Kidney (tissue), 14 donors: ENCODE data around the gene PITPNC1. TPM values are rescaled to one million over a fixed set of nuclear protein-coding genes. Genes with fewer than 3 reads are reported as not detected.
A peak's percentile ranks its signal among the peaks of the same experiment; 100 is the strongest.

Experiments used
- DNase-seq, 5 donors: peaks; one replicate each; pipeline ENCODE4 v3.0.0-alpha.2; 2013 to 2020
- FAIRE-seq: peaks from 2 replicates; lab custom pipeline; 2012; peaks lifted over from hg19 to GRCh38; lab: Jason Lieb, UNC
- H3K27ac ChIP-seq, 2 donors: one replicate each; pipeline ENCODE4 v1.7.0; 2013; ENCODE audit warnings: low read depth in 2 of 2, low read length in 2 of 2, inconsistent platforms in 1 of 2
- H3K27me3 ChIP-seq: one replicate; pipeline ENCODE4 v1.7.1; 2013; ENCODE audit warnings: low read length, inconsistent platforms; ENCODE audit not compliant: control insufficient read depth, insufficient read depth
- H3K36me3 ChIP-seq, 3 donors: one replicate each; pipeline versions ENCODE4 v1.7.0 to v1.7.1; 2013; ENCODE audit warnings: low read length in 3 of 3, control low read depth in 1 of 3, inconsistent platforms in 1 of 3; ENCODE audit not compliant: insufficient read depth in 3 of 3, control insufficient read depth in 2 of 3
- H3K4me1 ChIP-seq, 3 donors: one replicate each; pipeline versions ENCODE4 v1.7.0 to v1.7.1; 2013; ENCODE audit warnings: low read length in 3 of 3, inconsistent platforms in 1 of 3, low read depth in 1 of 3; ENCODE audit not compliant: control insufficient read depth in 2 of 3, insufficient read depth in 2 of 3
- H3K4me3 ChIP-seq, 3 donors: one replicate each; pipeline versions ENCODE4 v1.7.0 to v1.8.1; 2013; ENCODE audit warnings: low read length in 3 of 3, control low read depth in 1 of 3, inconsistent platforms in 1 of 3
- H3K9ac ChIP-seq, 3 donors: one replicate each; pipeline versions ENCODE4 v1.7.0 to v1.7.1; 2013; ENCODE audit warnings: low read length in 3 of 3, control low read depth in 1 of 3, inconsistent platforms in 1 of 3
- H3K9me3 ChIP-seq, 3 donors: one replicate each; pipeline versions ENCODE4 v1.7.0 to v1.7.1; 2013; ENCODE audit warnings: low read length in 3 of 3, control low read depth in 1 of 3, inconsistent platforms in 1 of 3; ENCODE audit not compliant: control insufficient read depth in 2 of 3, insufficient read depth in 1 of 3
- intact Hi-C: fragments of 100-400 bp; cut with DNase I; formaldehyde crosslinking; loops from one replicate; pipeline ENCODE4 v1.11.1; 2022
- polyA plus RNA-seq: library from polyadenylated mRNA; stranded (reverse); fragments of 350-450 nt; fragmentation: Illumina TruSeq; extraction: RNeasy Lipid Tissue Mini Kit (QIAGEN cat#74804); gene quantifications from one replicate; pipeline ENCODE4 v1.2.3, GENCODE V29; 2014; ENCODE audit warnings: low read depth, low replicate concordance; ENCODE audit not compliant: insufficient read depth
- total RNA-seq: library from RNA; stranded (reverse); fragmentation: NEBNext Ultra II Directional; extraction: Animal tissue kit (Norgen Biotek cat#: 25700); gene quantifications from one replicate; pipeline ENCODE4 v1.2.1, GENCODE V29; 2021
- TF ChIP-seq, protein P1 (sequence below): IDR thresholded peaks from 3 replicates; pipeline ENCODE4 v1.5.1; 2012; ENCODE audit warnings: mild to moderate bottlenecking, moderate library complexity, borderline replicate concordance; ENCODE audit not compliant: insufficient read depth; ENCODE audit errors: extremely low read depth
- donor health status: control.
- donor health status: control.
- donor health status: control.
- donor health status: control.
- donor health status: control.
- donor health status: DM: yes; HTN: yes; CAD: no.
- donor health status: Normal renal cell carcinoma (clear cell type).

PITPNC1 gene
- total and polyA plus RNA-seq, 2 donors from 2014 or later = 14.2 to 41.3 TPM

DNA sequence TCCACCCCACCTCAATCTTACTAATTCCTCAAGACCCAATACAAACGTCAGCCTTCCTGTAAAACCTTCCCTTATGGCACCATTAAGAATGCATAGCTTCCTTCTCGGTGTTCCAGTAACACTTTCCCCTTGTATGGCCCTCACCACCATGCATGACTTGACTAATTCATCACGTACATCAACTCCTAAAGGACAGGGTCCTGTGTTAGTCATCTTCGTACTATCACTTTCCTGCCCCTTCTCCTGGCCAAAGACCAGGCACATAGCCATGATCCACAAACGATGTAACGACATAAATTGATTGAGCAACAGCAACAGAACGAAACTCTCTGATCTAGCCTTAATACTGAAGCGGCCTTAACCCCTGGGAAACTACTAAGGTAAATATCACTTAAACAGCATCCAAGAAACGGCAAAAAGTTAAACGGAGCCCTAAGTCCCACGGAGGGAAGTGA, 11.3 kb upstream of the PITPNC1 start:
- peak overlapping the region; percentile 93 for H3K27ac ChIP-seq
- no peaks in the 10 kb centered on the region for H3K9me3 ChIP-seq
- peak overlapping the region; percentile 52 to 97 (median 86) for H3K9ac ChIP-seq
- peak in 2 of 5 donors; percentile 23 to 35 for DNase-seq
- TF ChIP-seq, protein P1, sequence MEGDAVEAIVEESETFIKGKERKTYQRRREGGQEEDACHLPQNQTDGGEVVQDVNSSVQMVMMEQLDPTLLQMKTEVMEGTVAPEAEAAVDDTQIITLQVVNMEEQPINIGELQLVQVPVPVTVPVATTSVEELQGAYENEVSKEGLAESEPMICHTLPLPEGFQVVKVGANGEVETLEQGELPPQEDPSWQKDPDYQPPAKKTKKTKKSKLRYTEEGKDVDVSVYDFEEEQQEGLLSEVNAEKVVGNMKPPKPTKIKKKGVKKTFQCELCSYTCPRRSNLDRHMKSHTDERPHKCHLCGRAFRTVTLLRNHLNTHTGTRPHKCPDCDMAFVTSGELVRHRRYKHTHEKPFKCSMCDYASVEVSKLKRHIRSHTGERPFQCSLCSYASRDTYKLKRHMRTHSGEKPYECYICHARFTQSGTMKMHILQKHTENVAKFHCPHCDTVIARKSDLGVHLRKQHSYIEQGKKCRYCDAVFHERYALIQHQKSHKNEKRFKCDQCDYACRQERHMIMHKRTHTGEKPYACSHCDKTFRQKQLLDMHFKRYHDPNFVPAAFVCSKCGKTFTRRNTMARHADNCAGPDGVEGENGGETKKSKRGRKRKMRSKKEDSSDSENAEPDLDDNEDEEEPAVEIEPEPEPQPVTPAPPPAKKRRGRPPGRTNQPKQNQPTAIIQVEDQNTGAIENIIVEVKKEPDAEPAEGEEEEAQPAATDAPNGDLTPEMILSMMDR = no peak
- peaks cover 4 to 7% (median 4%) of the 10 kb centered on the region in 3 donors for H3K4me1 ChIP-seq
- H3K36me3 ChIP-seq = peaks cover 0 to 2% (median 0%) of the 10 kb centered on the region in 3 donors
- H3K4me3 ChIP-seq = peak overlapping the region; percentile 76 to 92 (median 88)
- H3K27me3 ChIP-seq = no peaks in the 10 kb centered on the region
- intact Hi-C loops = no loop called here
- FAIRE-seq = no peak

DNA sequence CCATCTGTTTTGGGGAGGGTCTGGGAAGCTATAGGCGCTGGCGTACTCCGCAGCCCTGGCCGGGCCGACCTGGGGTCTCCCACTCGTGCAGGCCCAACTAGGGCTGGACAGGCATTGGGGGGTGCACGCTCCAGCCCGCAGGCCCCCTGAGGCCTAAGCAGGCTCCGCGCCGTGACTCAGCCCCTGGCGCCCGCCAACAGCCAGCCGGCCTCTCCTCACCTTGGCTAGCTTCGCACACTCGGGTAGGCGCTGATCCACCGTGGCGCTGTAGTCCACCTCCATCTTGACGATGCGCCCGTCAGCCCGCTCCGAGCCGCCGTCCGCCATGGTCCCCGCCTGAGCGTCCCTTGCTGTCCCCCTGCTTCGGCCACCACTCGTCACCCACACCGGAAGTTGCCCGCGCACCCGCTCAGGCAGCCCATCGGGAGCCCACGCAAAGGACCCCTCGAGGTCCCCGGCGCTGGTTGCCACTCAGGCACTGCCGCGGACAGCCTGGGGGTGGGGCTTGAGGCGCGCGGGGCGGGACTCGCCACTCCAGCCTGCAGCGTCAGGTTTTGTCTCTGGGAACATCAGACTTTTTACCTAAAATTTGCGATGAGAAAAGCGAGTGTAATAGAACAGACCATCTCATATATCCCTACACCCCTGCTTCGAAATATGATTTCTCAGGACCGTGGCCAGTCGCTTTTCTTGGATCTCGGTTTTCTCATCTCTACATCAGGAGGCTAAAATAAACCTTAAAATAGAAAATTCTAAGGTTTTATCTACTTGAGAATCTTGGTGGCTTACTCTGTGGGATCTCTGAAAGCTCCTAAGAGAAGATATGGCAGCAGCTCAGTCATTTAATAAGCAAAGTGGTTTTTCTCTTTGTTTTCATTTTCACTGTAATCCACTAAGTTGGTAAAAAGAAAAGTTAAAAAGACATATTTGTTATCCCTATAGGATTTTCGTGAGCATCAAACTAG, 10.6 kb upstream of the PITPNC1 start, which contains the start of gene PSMD12:
Gene PSMD12, minus strand, starts transcription at position 385 of the 965 bp plus-strand sequence. Its CDS starts 58 bp downstream, at position 327.
- H3K27me3 ChIP-seq = no peaks in the 10 kb centered on the region
- no peaks in the 10 kb centered on the region for H3K9me3 ChIP-seq
- H3K4me1 ChIP-seq = peaks cover 4 to 7% (median 4%) of the 10 kb centered on the region in 3 donors
- peak within 1 kb of the TSS; percentile 76 to 92 (median 88) for H3K4me3 ChIP-seq
- DNase-seq (peak; percentile 96 to 98 (median 96)), FAIRE-seq (no peak)
- TF ChIP-seq, protein P1 = peak; percentile 8
- H3K9ac ChIP-seq = peak within 1 kb of the TSS; percentile 77 to 97 (median 87)
- H3K27ac ChIP-seq = peak within 1 kb of the TSS; percentile 93
- no peaks in the 10 kb centered on the region for H3K36me3 ChIP-seq
- intact Hi-C loops = no loop called here

DNA sequence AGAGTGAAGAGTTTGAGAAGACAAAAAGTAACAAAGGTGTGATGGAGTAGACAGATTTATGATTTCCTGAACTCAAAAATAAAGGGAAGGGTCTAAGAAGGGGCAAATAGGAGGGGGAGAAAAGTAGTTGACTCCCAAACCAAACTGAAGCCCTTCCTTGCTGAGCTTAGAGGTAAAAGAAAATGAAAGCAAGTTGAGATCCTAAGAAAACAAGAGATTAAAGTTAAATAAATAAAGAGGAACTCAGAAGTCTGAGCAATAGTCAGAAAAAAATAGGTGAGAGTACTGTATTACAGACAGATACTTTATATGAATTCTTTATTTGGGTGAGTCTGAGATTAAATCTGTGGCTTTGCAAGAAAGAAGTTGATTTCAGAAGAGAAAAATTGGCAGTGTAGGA, 7.4 kb upstream of the PITPNC1 start:
- no peak overlapping the region for H3K27ac ChIP-seq
- H3K36me3 ChIP-seq = no peaks in the 10 kb centered on the region
- no peak overlapping the region for H3K4me3 ChIP-seq
- peaks cover 3 to 4% (median 4%) of the 10 kb centered on the region in 3 donors for H3K4me1 ChIP-seq
- no peak for DNase-seq
- TF ChIP-seq, protein P1 = no peak
- no peak for FAIRE-seq
- no peak overlapping the region for H3K9ac ChIP-seq
- H3K9me3 ChIP-seq = no peaks in the 10 kb centered on the region
- no peaks in the 10 kb centered on the region for H3K27me3 ChIP-seq
- intact Hi-C loops = no loop called here
